Upper lobe of left lung (tissue), 4 donors: ENCODE results near the gene ELF1.

ENCODE experiments used
- EP300 ChIP-seq, 4 donors: sonication (generic); formaldehyde crosslinking; IDR thresholded peaks; one replicate each; pipeline ENCODE4 v1.5.1; 2017; ENCODE audit warnings: antibody characterized with exemption in 4 of 4, control low read depth in 2 of 4
- POLR2A ChIP-seq, 4 donors: fragments of 450-650 bp; IDR thresholded peaks; one replicate each; pipeline ENCODE4 v1.5.1; 2016 to 2017; ENCODE audit warnings: antibody characterized with exemption in 4 of 4, mild to moderate bottlenecking in 2 of 4
- POLR2AphosphoS5 ChIP-seq, 2 donors: sonication (generic); formaldehyde crosslinking; IDR thresholded peaks; one replicate each; pipeline ENCODE4 v1.5.1; 2017; ENCODE audit warnings: antibody characterized with exemption in 2 of 2
- TF ChIP-seq, protein P1 (sequence below), 6 experiments: fragments of 450-650 bp in 4 of 6; fragments of 200-600 bp in 2 of 6; sonication (generic) in 2 of 6; IDR thresholded peaks; one replicate each; pipeline ENCODE4 v1.5.1; 2016 to 2019; ENCODE audit warnings: antibody characterized with exemption in 6 of 6

DNA sequence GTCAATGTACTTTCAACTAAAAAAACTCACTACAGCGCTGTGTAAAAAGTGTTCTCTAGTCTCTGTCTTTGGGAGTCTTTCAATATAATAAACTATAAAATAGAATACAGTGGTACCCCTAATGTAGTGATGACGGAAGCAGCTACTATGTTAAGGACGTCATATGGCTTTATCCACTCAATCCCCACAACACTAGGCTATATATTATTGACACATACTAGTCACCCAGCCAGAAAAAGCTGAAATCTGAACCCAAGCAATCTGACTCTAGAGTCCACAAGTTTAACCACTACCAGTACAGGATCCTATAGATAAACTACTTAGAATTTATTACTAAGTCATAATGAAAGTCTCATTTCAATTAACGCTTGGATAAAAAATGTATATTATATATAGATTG, 48.3 kb downstream of the ELF1 start:
- TF ChIP-seq, protein P1, sequence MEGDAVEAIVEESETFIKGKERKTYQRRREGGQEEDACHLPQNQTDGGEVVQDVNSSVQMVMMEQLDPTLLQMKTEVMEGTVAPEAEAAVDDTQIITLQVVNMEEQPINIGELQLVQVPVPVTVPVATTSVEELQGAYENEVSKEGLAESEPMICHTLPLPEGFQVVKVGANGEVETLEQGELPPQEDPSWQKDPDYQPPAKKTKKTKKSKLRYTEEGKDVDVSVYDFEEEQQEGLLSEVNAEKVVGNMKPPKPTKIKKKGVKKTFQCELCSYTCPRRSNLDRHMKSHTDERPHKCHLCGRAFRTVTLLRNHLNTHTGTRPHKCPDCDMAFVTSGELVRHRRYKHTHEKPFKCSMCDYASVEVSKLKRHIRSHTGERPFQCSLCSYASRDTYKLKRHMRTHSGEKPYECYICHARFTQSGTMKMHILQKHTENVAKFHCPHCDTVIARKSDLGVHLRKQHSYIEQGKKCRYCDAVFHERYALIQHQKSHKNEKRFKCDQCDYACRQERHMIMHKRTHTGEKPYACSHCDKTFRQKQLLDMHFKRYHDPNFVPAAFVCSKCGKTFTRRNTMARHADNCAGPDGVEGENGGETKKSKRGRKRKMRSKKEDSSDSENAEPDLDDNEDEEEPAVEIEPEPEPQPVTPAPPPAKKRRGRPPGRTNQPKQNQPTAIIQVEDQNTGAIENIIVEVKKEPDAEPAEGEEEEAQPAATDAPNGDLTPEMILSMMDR (IDR thresholded peaks at IDR 0.05): no peak
- no peak for TF ChIP-seq POLR2A (IDR thresholded peaks at IDR 0.05)
- no peak for TF ChIP-seq POLR2AphosphoS5 (IDR thresholded peaks at IDR 0.05)
- no peak for TF ChIP-seq EP300 (IDR thresholded peaks at IDR 0.05)
